Placental epithelial cell (primary cell): ENCODE results near the gene CSNK2A2. TPM values are rescaled to one million over a fixed set of nuclear protein-coding genes. Genes with fewer than 3 reads are reported as not detected.

Source experiments
- small RNA-seq: library from RNA; depleted of rRNA; stranded (forward); fragments of <200 nt; gene quantifications from one replicate; pipeline ENCODE3, GENCODE V24; 2012
- total RNA-seq: library from RNA; depleted of rRNA; stranded (reverse); fragments of >200 nt; gene quantifications from 2 replicates; pipeline ENCODE4 v1.2.3, GENCODE V29; 2012

The CSNK2A2 gene
- total RNA-seq, result 24.8 and 33.8 TPM in 2 replicates

GRCh38 chr16:58198022-58198683 lies at the start of gene CSNK2A2:
CSNK2A2 (minus strand) TSS chr16:58198106; CDS start chr16:58197736, 370 bp downstream.

GRCh38 chr16:58129097-58129936 lies 68.6 kb downstream of the CSNK2A2 start, which contains the start of gene CFAP20:
CFAP20 (minus strand) TSS chr16:58129381; CDS start chr16:58129115, 266 bp downstream.

Small RNA genes lying within 50 kb of the gene (small RNA-seq; reads per million reads assigned to genes)
- not detected for gene RN7SL645P

Other genes with a start within 250 kb of the CSNK2A2 start
- under 0.01 TPM in 1 of 2 replicates, not detected in the other for gene CNGB1, start 227.0 kb downstream of the CSNK2A2 start, total RNA-seq
- gene ZNF319, start 197.4 kb downstream of the CSNK2A2 start, total RNA-seq, result 3.9 and 7.0 TPM in 2 replicates
- 15.7 and 29.2 TPM in 2 replicates for gene USB1, start 196.7 kb downstream of the CSNK2A2 start, total RNA-seq
- gene MMP15, start 172.4 kb downstream of the CSNK2A2 start, total RNA-seq, result 5.1 and 12.0 TPM in 2 replicates
- gene CFAP20, start 68.7 kb downstream of the CSNK2A2 start, total RNA-seq, result 23.6 and 47.6 TPM in 2 replicates
- gene PRSS54, start 96.9 kb upstream of the CSNK2A2 start, total RNA-seq, result not detected in 2 replicates
- 1.4 and 2.4 TPM in 2 replicates for gene GINS3, start 194.4 kb upstream of the CSNK2A2 start, total RNA-seq